Spleen (tissue), 11 donors: ENCODE results near the gene HRC. TPM values are rescaled to one million over a fixed set of nuclear protein-coding genes. Genes with fewer than 3 reads are reported as not detected.

Experiments
- DNase-seq: peaks from one replicate; pipeline ENCODE4 v3.0.0-alpha.2; 2020
- H3K27ac ChIP-seq, 8 donors: fragments of 200-600 bp; sonication (generic) in 7 of 8; 1 replicate in 4 of 8; 2 replicates in 4 of 8; pipeline versions ENCODE4 v1.5.0 to v1.8.0; 2016 to 2021; ENCODE audit warnings: inconsistent platforms in 4 of 8, mild to moderate bottlenecking in 4 of 8, moderate library complexity in 1 of 8
- H3K27me3 ChIP-seq, 7 donors: fragments of 200-600 bp; sonication (generic) in 6 of 7; replicated peaks in 1 of 7; 1 replicate in 4 of 7; 2 replicates in 3 of 7; pipeline versions ENCODE4 v1.5.0 to v1.8.0; 2016 to 2021; ENCODE audit warnings: inconsistent platforms in 3 of 7, mild to moderate bottlenecking in 1 of 7
- H3K36me3 ChIP-seq, 6 donors: fragments of 200-600 bp; sonication (generic) in 5 of 6; 1 replicate in 4 of 6; 2 replicates in 2 of 6; pipeline versions ENCODE4 v1.5.0 to v1.8.0; 2016 to 2021; ENCODE audit warnings: inconsistent platforms in 2 of 6
- H3K4me1 ChIP-seq, 6 donors: fragments of 200-600 bp; sonication (generic) in 5 of 6; 1 replicate in 3 of 6; 2 replicates in 3 of 6; pipeline versions ENCODE4 v1.5.0 to v1.8.0; 2016 to 2021; ENCODE audit warnings: inconsistent platforms in 3 of 6
- H3K4me3 ChIP-seq, 8 donors: fragments of 200-600 bp; sonication (generic) in 7 of 8; 1 replicate in 4 of 8; 2 replicates in 4 of 8; pipeline versions ENCODE4 v1.5.0 to v1.8.0; 2016 to 2021; ENCODE audit warnings: inconsistent platforms in 4 of 8, mild to moderate bottlenecking in 4 of 8, moderate library complexity in 2 of 8
- H3K9me3 ChIP-seq, 8 donors: fragments of 200-600 bp; sonication (generic) in 7 of 8; 1 replicate in 4 of 8; 2 replicates in 4 of 8; pipeline versions ENCODE4 v1.5.0 to v1.8.0; 2016 to 2021; ENCODE audit warnings: inconsistent platforms in 4 of 8
- CTCF ChIP-seq, 11 experiments: fragments of 200-600 bp in 7 of 11; fragments of 450-650 bp in 4 of 11; sonication (generic) in 4 of 11; IDR thresholded peaks in 8 of 11; conservative IDR thresholded peaks in 3 of 11; 1 replicate in 7 of 11; 2 replicates in 4 of 11; pipeline versions ENCODE4 v1.4.0 to v1.8.0; 2016 to 2021; ENCODE audit warnings: antibody characterized with exemption in 11 of 11, inconsistent platforms in 4 of 11, mild to moderate bottlenecking in 1 of 11
- POLR2A ChIP-seq, 3 donors: fragments of 450-650 bp; IDR thresholded peaks; one replicate each; pipeline ENCODE4 v1.5.1; 2017; ENCODE audit warnings: antibody characterized with exemption in 3 of 3, mild to moderate bottlenecking in 1 of 3
- POLR2AphosphoS5 ChIP-seq, 3 donors: sonication (generic); formaldehyde crosslinking; IDR thresholded peaks; one replicate each; pipeline ENCODE4 v1.5.1; 2017; ENCODE audit warnings: antibody characterized with exemption in 3 of 3
- WGBS, 5 donors: extraction: QIAGEN DNeasy Blood & Tissue Kit in 3 of 5; methylation state at CpG; one replicate each; pipeline versions ENCODE4 v1.1.5 to v1.1.7; 2013 to 2018; 5-methylcytosine and 5-hydroxymethylcytosine counted together
- intact Hi-C: fragments of 100-400 bp; cut with DNase I; formaldehyde crosslinking; loops from one replicate; pipeline ENCODE4 v1.15.0; 2023; ENCODE audit warnings: low total_unique reads
- polyA plus RNA-seq, 3 donors: library from polyadenylated mRNA; stranded (reverse); fragments of 200-250 nt; gene quantifications; one replicate each; pipeline ENCODE4 v1.2.1, GENCODE V29; 2013
- total RNA-seq, 7 donors: library from RNA; depleted of rRNA in 3 of 7; stranded (reverse); fragments of >200 nt in 3 of 7; fragmentation: NEBNext Ultra II Directional in 4 of 7; extraction: Animal tissue kit (Norgen Biotek cat#: 25700) in 4 of 7; gene quantifications; one replicate each; pipeline versions ENCODE4 v1.1.0 to v1.2.1, GENCODE V29; 2016 to 2021
- donor health status: healthy with polysubstance abuse.
- donor health status: DM: no; HTN: no; CAD: no; lungs with moderate emphysema.
- donor health status: DM: no; HTN: no; CAD: no.
- donor health status: Bipolar disorder and iron deficiency.
- donor health status: healthy.
- donor health status: DM: no; HTN: no; CAD: no.
- donor health status: DM: yes; HTN: yes; CAD: no.

Gene HRC
- total and polyA plus RNA-seq, 10 donors = 0.07 to 0.47 (median 0.27) TPM; not detected in 5

DNA sequence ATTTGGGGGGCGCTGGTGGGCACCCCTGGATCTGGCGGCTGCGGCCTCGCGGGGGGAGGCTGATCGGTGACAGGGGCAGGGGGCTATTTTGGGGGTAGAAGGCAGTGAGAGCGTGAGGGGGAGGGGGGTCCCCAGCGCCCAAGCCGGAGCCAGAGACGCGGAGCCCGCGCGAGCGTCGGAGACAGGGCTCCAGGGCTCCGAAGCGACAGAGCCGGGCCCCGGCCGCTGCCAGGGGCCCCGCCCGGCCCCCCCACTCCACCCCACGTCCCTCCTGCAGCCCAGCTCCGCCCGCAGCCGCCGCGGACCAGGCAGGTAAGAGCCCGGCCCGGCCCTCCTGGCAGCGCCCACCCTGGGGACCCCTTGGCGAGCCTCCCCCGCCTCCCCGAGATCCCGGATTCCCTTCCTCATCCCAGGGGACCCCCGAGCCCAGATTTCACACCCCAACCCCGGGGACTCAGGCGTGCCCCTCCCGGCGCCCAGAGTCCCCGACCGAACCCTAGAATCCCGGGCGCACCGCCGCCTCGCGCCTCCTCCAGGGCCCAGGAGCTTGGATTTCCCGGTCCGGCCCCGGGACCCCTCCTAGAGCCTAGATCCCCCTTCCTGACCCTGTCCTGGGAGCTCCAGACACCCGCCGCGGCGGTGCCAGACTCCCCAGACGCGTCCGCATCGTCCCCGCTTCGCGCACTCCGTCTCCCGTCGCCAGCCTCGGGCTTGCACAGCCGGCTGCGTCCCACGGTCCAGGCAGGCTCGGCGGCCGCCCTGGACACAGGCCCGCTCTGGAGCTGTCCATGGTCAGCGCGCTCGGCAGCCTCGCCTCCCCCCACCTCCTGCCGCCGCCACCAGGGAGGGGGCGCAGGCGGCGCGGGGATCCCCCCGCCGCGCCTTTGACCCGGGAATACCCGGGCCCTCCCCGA lies 35.5 kb downstream of the HRC start, which contains the start of gene PPFIA3:
Gene PPFIA3, plus strand, starts transcription at position 134 of the 914 bp plus-strand sequence. CDS start 8,330 bp downstream, outside the sequence.
- no peaks in the 10 kb centered on the region for H3K36me3 ChIP-seq
- peak; percentile 89 for DNase-seq
- H3K4me3 ChIP-seq = peak within 1 kb of the TSS; percentile 45 to 80 (median 56)
- peak within 1 kb of the TSS; percentile 80 to 98 (median 95) for H3K27ac ChIP-seq
- H3K4me1 ChIP-seq = peaks cover 17 to 56% (median 36%) of the 10 kb centered on the region in 6 donors
- peaks cover 0 to 22% (median 12%) of the 10 kb centered on the region in 7 donors for H3K27me3 ChIP-seq
- no peak for TF ChIP-seq CTCF (IDR thresholded peaks at IDR 0.05 in 8 of 11, conservative IDR thresholded peaks at IDR 0.05 in 3 of 11)
- TF ChIP-seq POLR2AphosphoS5 (IDR thresholded peaks at IDR 0.05) = peak in 2 of 3 donors; percentile 7 to 66
- no peak for TF ChIP-seq POLR2A (IDR thresholded peaks at IDR 0.05)
- WGBS, 5 donors = 1 to 2% (median 1%) methylated on average over 40 to 90 of the region's 90 CpGs
- intact Hi-C loops = no loop called here
- H3K9me3 ChIP-seq = no peaks in the 10 kb centered on the region

DNA sequence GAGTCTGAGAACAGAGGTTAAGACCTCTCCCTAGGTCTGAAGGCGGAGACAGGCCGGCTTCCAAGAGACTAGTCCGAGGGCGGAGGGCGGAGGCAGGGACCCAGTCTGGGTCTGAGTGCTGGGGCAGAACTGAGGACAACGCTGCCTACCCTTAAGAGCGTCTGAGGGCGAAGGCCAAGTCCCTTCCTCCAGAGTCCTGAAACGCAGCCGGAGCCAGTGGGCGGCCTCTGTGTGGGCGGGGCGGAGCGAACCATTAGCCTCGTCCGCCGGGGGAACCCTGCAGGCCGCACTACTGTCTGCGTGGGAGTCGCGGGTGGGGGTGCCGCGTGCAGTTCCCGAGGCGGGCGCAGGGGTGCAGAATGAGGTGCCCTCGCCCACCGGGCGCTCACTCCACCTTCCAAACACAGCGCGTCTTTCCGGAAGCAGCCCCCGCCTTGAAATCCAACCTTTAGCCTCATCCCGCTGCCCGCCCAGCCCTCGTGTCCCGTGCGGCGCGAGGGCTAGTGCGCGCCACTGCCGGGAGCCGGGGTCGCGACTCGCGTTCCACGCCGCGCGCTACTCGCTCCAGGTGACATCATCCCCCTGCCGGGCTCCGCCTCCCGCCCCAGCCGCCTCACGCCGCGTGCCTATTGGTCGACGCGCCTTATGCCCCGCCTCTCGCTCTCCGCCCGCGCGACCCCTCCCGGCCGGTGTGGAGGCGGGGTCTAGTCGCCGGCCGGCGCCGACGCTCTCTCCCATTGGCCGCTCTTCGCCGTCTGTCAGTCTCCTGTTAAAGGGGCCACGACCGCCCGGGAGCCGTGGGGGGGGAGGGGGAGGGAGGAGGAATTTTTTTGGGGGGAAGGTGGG lies 36.4 kb downstream of the HRC start, which contains the start of gene C19orf73:
Gene C19orf73, minus strand, starts transcription at position 579 of the 846 bp plus-strand sequence. Its CDS starts 121 bp downstream, at position 458.
- Histone ChIP-seq H3K4me3 (peak within 1 kb of the TSS; percentile 45 to 80 (median 56)), H3K9me3 (no peaks in the 10 kb centered on the region), H3K27ac (peak within 1 kb of the TSS; percentile 80 to 98 (median 95)), H3K4me1 (peaks cover 18 to 61% (median 41%) of the 10 kb centered on the region in 6 donors), H3K36me3 (no peaks in the 10 kb centered on the region), H3K27me3 (peaks cover 0 to 22% (median 12%) of the 10 kb centered on the region in 7 donors)
- TF ChIP-seq POLR2A (IDR thresholded peaks at IDR 0.05) (peak in 2 of 3 donors; percentile 61 to 65), POLR2AphosphoS5 (IDR thresholded peaks at IDR 0.05) (peak; percentile 87 to 93 (median 88)), CTCF (IDR thresholded peaks at IDR 0.05 in 8 of 11, conservative IDR thresholded peaks at IDR 0.05 in 3 of 11) (peak in 10 of 11 experiments; percentile 15 to 58 (median 42))
- DNase-seq = peak; percentile 97
- WGBS, 5 donors = 1% methylated on average over 34 to 85 of the region's 85 CpGs
- intact Hi-C loops = no loop called here

GRCh38 chr19:49117677-49118564 lies 37.3 kb downstream of the HRC start:
- H3K4me3 ChIP-seq = peak overlapping the region in 7 of 8 donors; percentile 45 to 80 (median 56)
- TF ChIP-seq POLR2AphosphoS5 (IDR thresholded peaks at IDR 0.05) = no peak
- no peak for TF ChIP-seq POLR2A (IDR thresholded peaks at IDR 0.05)
- TF ChIP-seq CTCF (IDR thresholded peaks at IDR 0.05 in 8 of 11, conservative IDR thresholded peaks at IDR 0.05 in 3 of 11) = no peak
- intact Hi-C loops = no loop called here
- no peak for DNase-seq
- H3K36me3 ChIP-seq = no peaks in the 10 kb centered on the region
- peaks cover 0 to 22% (median 12%) of the 10 kb centered on the region in 7 donors for H3K27me3 ChIP-seq
- H3K9me3 ChIP-seq = no peaks in the 10 kb centered on the region
- peak overlapping the region; percentile 80 to 98 (median 95) for H3K27ac ChIP-seq
- 45 to 70% (median 67%) methylated on average over 14 to 26 of the region's 26 CpGs for WGBS, 5 donors
- H3K4me1 ChIP-seq = peaks cover 24 to 68% (median 48%) of the 10 kb centered on the region in 6 donors
